HG03354 (cell line): ENCODE data around the gene ALDH1A3.

Source experiments
- ATAC-seq: cut with Tn5 transposase; IDR thresholded peaks from one replicate; pipeline ENCODE4 v1.9.1; 2021; ENCODE audit warnings: mild to moderate bottlenecking; ENCODE audit not compliant: unreplicated experiment, poor library complexity, severe bottlenecking

Gene ALDH1A3

GRCh38 chr15:100880139-100880896 is 687 bp downstream of the ALDH1A3 start:
- ATAC-seq, result no peak

- no peak for ATAC-seq
Measured at GRCh38 chr15:100880897-100881242, 1.2 kb downstream of the ALDH1A3 start.

- no peak for ATAC-seq
Measured at GRCh38 chr15:100881573-100882336, 2.1 kb downstream of the ALDH1A3 start.

- ATAC-seq, result no peak
Measured at GRCh38 chr15:100885116-100885515, 5.5 kb downstream of the ALDH1A3 start.

- ATAC-seq, result no peak
Measured at GRCh38 chr15:100885811-100886210, 6.2 kb downstream of the ALDH1A3 start.

- no peak for ATAC-seq
Measured at GRCh38 chr15:100887211-100887913, 7.7 kb downstream of the ALDH1A3 start.

- no peak for ATAC-seq
Measured at GRCh38 chr15:100889385-100890050, 9.9 kb downstream of the ALDH1A3 start.

- ATAC-seq, result no peak
Measured at GRCh38 chr15:100890051-100890720, 10.6 kb downstream of the ALDH1A3 start.

GRCh38 chr15:100890850-100891249 is 11.2 kb downstream of the ALDH1A3 start:
- ATAC-seq, result no peak

GRCh38 chr15:100891307-100892012 is 11.8 kb downstream of the ALDH1A3 start:
- ATAC-seq, result no peak

GRCh38 chr15:100892013-100892355 is 12.4 kb downstream of the ALDH1A3 start:
- no peak for ATAC-seq

GRCh38 chr15:100893261-100893963 is 13.8 kb downstream of the ALDH1A3 start:
- ATAC-seq, result no peak

GRCh38 chr15:100893964-100894295 is 14.3 kb downstream of the ALDH1A3 start:
- ATAC-seq, result no peak

- no peak for ATAC-seq
Measured at GRCh38 chr15:100895721-100896120, 16.1 kb downstream of the ALDH1A3 start.

GRCh38 chr15:100897221-100898151 is 17.9 kb downstream of the ALDH1A3 start:
- ATAC-seq, result no peak

GRCh38 chr15:100898152-100898490 is 18.5 kb downstream of the ALDH1A3 start:
- no peak for ATAC-seq

- ATAC-seq, result no peak
Measured at GRCh38 chr15:100898661-100899462, 19.2 kb downstream of the ALDH1A3 start.
